WTC11 (cell line): Measurements from ENCODE around the gene DCUN1D5. TPM values are rescaled to one million over a fixed set of nuclear protein-coding genes. Genes with fewer than 3 reads are reported as not detected.

ENCODE experiments used
- ATAC-seq: fragments of 200-7000 bp; cut with Tn5 transposase; 2 replicates; pipeline ENCODE4 v1.10.0; 2021; ENCODE audit warnings: mild to moderate bottlenecking, moderate library complexity
- CTCF ChIA-PET: fragments of 300-600 bp; sonication (Branson Sonifier 250); formaldehyde crosslinking; loops from one replicate; lab custom pipeline; 2021; ENCODE audit warnings: antibody characterized with exemption; lab: Charles Lee
- POLR2A ChIA-PET: fragments of 350-600 bp; sonication (Branson Sonifier 250); formaldehyde crosslinking; loops from one replicate; lab custom pipeline; 2021; ENCODE audit warnings: antibody characterized with exemption; lab: Charles Lee
- DNase-seq: peaks from one replicate; pipeline ENCODE4 v3.0.0; 2021; ENCODE audit warnings: low spot score
- H3K27ac Mint-ChIP-seq: 2 replicates; pipeline ENCODE4 v1.8.0; 2021; ENCODE audit warnings: mixed read lengths
- H3K27me3 Mint-ChIP-seq: 2 replicates; pipeline ENCODE4 v1.8.0; 2021; ENCODE audit warnings: low read depth, mild to moderate bottlenecking, moderate library complexity, mixed read lengths
- H3K36me3 Mint-ChIP-seq: 2 replicates; pipeline ENCODE4 v1.8.0; 2021; ENCODE audit warnings: mixed read lengths
- H3K4me1 Mint-ChIP-seq: 2 replicates; pipeline ENCODE4 v1.8.0; 2022; ENCODE audit warnings: mixed read lengths
- H3K4me3 Mint-ChIP-seq: 2 replicates; pipeline ENCODE4 v1.8.0; 2021; ENCODE audit warnings: mild to moderate bottlenecking, moderate library complexity, mixed read lengths
- H3K9me3 Mint-ChIP-seq: 2 replicates; pipeline ENCODE4 v1.8.0; 2021; ENCODE audit warnings: mixed read lengths
- ELF4 ChIP-seq: sonication (generic); formaldehyde crosslinking; IDR thresholded peaks from 2 replicates; pipeline ENCODE4 v1.8.1; 2022; ENCODE audit warnings: low read depth, mild to moderate bottlenecking, moderate library complexity, missing genetic modification reagents
- ESRRA ChIP-seq: sonication (generic); formaldehyde crosslinking; IDR thresholded peaks from 2 replicates; pipeline ENCODE4 v1.8.1; 2022; ENCODE audit warnings: mild to moderate bottlenecking, missing genetic modification reagents, borderline replicate concordance
- ETV6 ChIP-seq: sonication (generic); formaldehyde crosslinking; IDR thresholded peaks from 2 replicates; pipeline ENCODE4 v1.8.1; 2022; ENCODE audit warnings: mild to moderate bottlenecking, missing genetic modification reagents
- GRHL2 ChIP-seq: fragments of 250-450 bp; sonication (Bioruptor Pico); IDR thresholded peaks from 2 replicates; pipeline ENCODE4 v1.8.0; 2022; ENCODE audit warnings: mild to moderate bottlenecking, moderate library complexity; ENCODE audit not compliant: insufficient replicate concordance, severe bottlenecking
- IRF2 ChIP-seq: sonication (generic); formaldehyde crosslinking; IDR thresholded peaks from 2 replicates; pipeline ENCODE4 v1.8.0; 2022; ENCODE audit warnings: low read depth, missing genetic modification reagents, borderline replicate concordance
- NR1H2 ChIP-seq: sonication (generic); formaldehyde crosslinking; IDR thresholded peaks from 2 replicates; pipeline ENCODE4 v1.9.0; 2021; ENCODE audit warnings: mild to moderate bottlenecking, moderate library complexity, missing genetic modification reagents
- PRRX2 ChIP-seq: fragments of 250-450 bp; sonication (Bioruptor Pico); IDR thresholded peaks from 2 replicates; pipeline ENCODE4 v1.8.0; 2021; ENCODE audit warnings: mild to moderate bottlenecking
- RORB ChIP-seq: fragments of 250-450 bp; sonication (Bioruptor Pico); IDR thresholded peaks from 2 replicates; pipeline ENCODE4 v1.9.0; 2021; ENCODE audit warnings: mild to moderate bottlenecking
- SMAD3 ChIP-seq: sonication (generic); formaldehyde crosslinking; IDR thresholded peaks from 2 replicates; pipeline ENCODE4 v1.8.0; 2022; ENCODE audit warnings: missing genetic modification reagents, mild to moderate bottlenecking, borderline replicate concordance
- TCF7 ChIP-seq: sonication (generic); formaldehyde crosslinking; IDR thresholded peaks from 2 replicates; pipeline ENCODE4 v1.8.0; 2022; ENCODE audit warnings: mild to moderate bottlenecking, low read depth, missing genetic modification reagents, moderate library complexity
- TEAD4 ChIP-seq: sonication (generic); formaldehyde crosslinking; IDR thresholded peaks from 2 replicates; pipeline ENCODE4 v1.8.0; 2022; ENCODE audit warnings: mild to moderate bottlenecking, missing genetic modification reagents
- ZNF263 ChIP-seq: sonication (generic); formaldehyde crosslinking; IDR thresholded peaks from 2 replicates; pipeline ENCODE4 v1.8.1; 2022; ENCODE audit warnings: low read depth, mild to moderate bottlenecking, moderate library complexity, missing genetic modification reagents
- ZNF317 ChIP-seq: sonication (generic); formaldehyde crosslinking; IDR thresholded peaks from 2 replicates; pipeline ENCODE4 v1.8.1; 2023; ENCODE audit warnings: low read depth, mild to moderate bottlenecking, moderate library complexity, missing genetic modification reagents, borderline replicate concordance
- ZNF416 ChIP-seq: fragments of 250-450 bp; sonication (Bioruptor Pico); IDR thresholded peaks from 2 replicates; pipeline ENCODE4 v1.9.0; 2021; ENCODE audit warnings: mild to moderate bottlenecking, inconsistent platforms
- total RNA-seq: library from RNA; stranded (reverse); gene quantifications from 3 replicates; pipeline ENCODE4 v1.2.3, GENCODE V29; 2021
- TF ChIP-seq, protein P1 (sequence below): sonication (generic); formaldehyde crosslinking; IDR thresholded peaks from 2 replicates; pipeline ENCODE4 v1.8.1; 2022; ENCODE audit warnings: low read depth, missing genetic modification reagents, borderline replicate concordance
- TF ChIP-seq, protein P2 (sequence below): fragments of 250-450 bp; sonication (Bioruptor Pico); conservative IDR thresholded peaks from 2 replicates; pipeline ENCODE4 v1.9.0; 2021; ENCODE audit warnings: mild to moderate bottlenecking
- TF ChIP-seq, protein P3 (sequence below): sonication (generic); formaldehyde crosslinking; IDR thresholded peaks from 2 replicates; pipeline ENCODE4 v1.8.1; 2023; ENCODE audit warnings: mild to moderate bottlenecking, missing genetic modification reagents, borderline replicate concordance
- TF ChIP-seq, protein P4 (sequence below): sonication (generic); formaldehyde crosslinking; conservative IDR thresholded peaks from 2 replicates; pipeline ENCODE4 v1.8.1; 2022; ENCODE audit warnings: mild to moderate bottlenecking, missing genetic modification reagents

Gene DCUN1D5
- total RNA-seq, 1 experiment from 2014 or later = 98.2 TPM

DNA sequence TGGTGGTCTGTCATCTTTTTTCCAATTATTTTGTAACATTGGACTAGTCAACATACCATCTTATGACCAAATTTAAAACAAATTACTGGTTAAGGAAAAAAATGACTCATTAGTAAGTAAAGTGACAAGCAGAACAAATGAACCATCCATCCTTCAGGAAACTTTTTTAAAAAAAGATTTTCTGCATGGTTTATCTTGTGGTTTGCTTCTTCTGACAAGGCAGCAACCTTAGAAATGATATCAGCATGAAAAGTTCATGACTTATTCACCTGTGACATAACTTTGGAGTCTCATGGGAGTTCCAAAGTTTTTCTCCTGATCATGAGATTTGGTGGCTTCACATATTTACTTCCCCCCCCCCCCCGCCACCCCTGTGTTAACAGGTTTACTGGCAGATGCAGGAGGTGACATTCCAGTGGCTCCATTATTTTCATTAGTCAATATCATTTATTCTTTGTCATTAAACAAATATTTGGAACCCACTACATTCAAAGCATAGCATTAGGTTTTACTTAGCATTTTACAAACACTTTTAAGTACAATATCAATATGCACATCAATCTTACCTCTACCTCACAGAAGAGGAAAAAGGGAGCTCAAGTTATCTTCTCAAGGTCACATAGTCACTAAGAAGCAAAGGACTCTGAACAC is 40.7 kb downstream of the DCUN1D5 start (continued):
- TF ChIP-seq, protein P1, sequence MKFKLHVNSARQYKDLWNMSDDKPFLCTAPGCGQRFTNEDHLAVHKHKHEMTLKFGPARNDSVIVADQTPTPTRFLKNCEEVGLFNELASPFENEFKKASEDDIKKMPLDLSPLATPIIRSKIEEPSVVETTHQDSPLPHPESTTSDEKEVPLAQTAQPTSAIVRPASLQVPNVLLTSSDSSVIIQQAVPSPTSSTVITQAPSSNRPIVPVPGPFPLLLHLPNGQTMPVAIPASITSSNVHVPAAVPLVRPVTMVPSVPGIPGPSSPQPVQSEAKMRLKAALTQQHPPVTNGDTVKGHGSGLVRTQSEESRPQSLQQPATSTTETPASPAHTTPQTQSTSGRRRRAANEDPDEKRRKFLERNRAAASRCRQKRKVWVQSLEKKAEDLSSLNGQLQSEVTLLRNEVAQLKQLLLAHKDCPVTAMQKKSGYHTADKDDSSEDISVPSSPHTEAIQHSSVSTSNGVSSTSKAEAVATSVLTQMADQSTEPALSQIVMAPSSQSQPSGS (CRISPR knock-in tag) = no peak
- no peak for TF ChIP-seq ESRRA (CRISPR knock-in tag)

DNA sequence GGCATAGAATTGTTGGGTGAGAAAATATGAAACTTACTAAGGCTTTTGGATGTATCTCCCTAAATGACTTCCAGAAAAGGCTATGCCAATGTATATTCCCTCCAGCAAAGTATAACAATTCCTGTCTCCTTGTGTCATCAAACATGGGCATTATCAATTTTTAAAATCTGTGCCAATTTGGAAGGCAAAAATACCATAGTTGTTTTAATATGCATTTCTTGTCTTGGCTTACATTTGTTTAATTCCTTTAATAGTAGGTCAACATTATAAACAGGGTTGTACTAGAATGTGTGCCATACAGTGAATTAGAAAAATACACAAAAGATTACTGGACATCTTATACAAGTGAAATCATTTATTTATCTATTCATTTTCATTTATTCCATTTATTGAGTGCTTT is 41.6 kb downstream of the DCUN1D5 start:
- Mint-ChIP-seq H3K27ac (no peak overlapping the region), H3K9me3 (no peaks in the 10 kb centered on the region), H3K4me1 (no peaks in the 10 kb centered on the region), H3K27me3 (no peaks in the 10 kb centered on the region), H3K36me3 (no peaks in the 10 kb centered on the region), H3K4me3 (no peak overlapping the region)
- ATAC-seq (no peak), DNase-seq (no peak)
- ChIA-PET CTCF (no interaction called here), POLR2A (no interaction called here)
- TF ChIP-seq GRHL2 (CRISPR knock-in tag) (no peak), IRF2 (no peak), TEAD4 (CRISPR knock-in tag) (no peak), SMAD3 (no peak), PRRX2 (no peak), NR1H2 (CRISPR knock-in tag) (no peak)
- TF ChIP-seq, protein P2, sequence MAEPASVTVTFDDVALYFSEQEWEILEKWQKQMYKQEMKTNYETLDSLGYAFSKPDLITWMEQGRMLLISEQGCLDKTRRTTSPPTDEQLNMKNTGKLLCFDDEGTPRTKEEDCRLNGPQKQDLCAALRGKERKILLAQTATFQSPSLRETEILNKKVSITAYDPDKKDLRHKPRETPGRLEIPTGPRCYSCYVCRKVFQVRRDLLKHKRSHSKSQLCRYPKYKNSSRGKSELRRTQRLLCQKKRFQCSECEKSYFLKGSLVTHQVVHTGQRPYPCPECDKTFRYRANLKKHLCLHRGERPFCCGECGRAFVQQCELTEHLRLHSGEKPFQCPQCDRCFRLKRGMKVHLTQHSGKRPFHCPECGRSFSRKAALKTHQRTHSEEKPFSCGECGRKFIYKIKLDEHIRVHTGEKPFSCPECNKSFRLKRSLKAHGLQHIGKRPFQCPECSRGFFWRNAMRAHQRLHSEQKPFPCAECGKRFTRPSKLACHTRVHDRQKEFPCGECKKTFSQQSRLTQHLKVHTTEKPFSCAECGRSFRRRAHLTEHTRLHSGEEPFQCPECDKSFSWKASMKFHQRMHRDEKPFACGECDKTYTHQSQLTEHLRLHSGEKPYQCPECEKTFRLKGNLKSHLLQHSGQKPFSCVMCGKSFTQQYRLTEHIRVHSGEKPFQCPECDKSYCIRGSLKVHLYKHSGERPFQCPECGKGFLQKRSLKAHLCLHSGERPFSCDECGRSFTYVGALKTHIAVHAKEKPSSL (CRISPR knock-in tag) = no peak
- TF ChIP-seq, protein P3, sequence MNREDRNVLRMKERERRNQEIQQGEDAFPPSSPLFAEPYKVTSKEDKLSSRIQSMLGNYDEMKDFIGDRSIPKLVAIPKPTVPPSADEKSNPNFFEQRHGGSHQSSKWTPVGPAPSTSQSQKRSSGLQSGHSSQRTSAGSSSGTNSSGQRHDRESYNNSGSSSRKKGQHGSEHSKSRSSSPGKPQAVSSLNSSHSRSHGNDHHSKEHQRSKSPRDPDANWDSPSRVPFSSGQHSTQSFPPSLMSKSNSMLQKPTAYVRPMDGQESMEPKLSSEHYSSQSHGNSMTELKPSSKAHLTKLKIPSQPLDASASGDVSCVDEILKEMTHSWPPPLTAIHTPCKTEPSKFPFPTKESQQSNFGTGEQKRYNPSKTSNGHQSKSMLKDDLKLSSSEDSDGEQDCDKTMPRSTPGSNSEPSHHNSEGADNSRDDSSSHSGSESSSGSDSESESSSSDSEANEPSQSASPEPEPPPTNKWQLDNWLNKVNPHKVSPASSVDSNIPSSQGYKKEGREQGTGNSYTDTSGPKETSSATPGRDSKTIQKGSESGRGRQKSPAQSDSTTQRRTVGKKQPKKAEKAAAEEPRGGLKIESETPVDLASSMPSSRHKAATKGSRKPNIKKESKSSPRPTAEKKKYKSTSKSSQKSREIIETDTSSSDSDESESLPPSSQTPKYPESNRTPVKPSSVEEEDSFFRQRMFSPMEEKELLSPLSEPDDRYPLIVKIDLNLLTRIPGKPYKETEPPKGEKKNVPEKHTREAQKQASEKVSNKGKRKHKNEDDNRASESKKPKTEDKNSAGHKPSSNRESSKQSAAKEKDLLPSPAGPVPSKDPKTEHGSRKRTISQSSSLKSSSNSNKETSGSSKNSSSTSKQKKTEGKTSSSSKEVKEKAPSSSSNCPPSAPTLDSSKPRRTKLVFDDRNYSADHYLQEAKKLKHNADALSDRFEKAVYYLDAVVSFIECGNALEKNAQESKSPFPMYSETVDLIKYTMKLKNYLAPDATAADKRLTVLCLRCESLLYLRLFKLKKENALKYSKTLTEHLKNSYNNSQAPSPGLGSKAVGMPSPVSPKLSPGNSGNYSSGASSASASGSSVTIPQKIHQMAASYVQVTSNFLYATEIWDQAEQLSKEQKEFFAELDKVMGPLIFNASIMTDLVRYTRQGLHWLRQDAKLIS = no peak

DNA sequence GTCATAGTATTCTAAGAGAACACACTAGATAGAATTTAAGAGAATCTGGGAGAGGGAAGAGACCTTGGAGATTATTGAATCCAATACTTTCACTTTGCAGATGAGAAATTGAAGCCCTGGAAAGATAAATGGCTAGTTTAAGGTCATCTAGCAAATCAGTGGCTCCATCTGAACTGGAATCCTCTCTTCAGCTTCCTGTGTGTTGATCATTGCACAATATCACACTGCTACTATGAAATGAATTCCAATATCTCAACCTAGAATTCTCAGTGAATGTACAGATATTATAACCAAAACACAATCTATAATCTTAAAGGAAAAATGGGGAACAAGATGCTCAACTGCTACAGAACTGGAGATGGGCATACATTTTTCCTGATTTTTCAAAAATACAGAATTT is 44.1 kb downstream of the DCUN1D5 start:
- ChIA-PET POLR2A (no interaction called here), CTCF (no interaction called here)
- DNase-seq (no peak), ATAC-seq (no peak)
- Mint-ChIP-seq H3K27ac (no peak overlapping the region), H3K4me3 (no peak overlapping the region), H3K27me3 (no peaks in the 10 kb centered on the region), H3K4me1 (no peaks in the 10 kb centered on the region), H3K9me3 (no peaks in the 10 kb centered on the region), H3K36me3 (no peaks in the 10 kb centered on the region)
- TF ChIP-seq ETV6 (CRISPR knock-in tag) = no peak
- no peak for TF ChIP-seq ZNF263 (CRISPR knock-in tag)
- TF ChIP-seq ZNF416 = no peak
- TF ChIP-seq ELF4 (CRISPR knock-in tag) = no peak
- TF ChIP-seq PRRX2 = no peak
- TF ChIP-seq TCF7 = no peak
- TF ChIP-seq, protein P3 = no peak
- no peak for TF ChIP-seq GRHL2 (CRISPR knock-in tag)
- TF ChIP-seq ZNF317 = no peak
- TF ChIP-seq, protein P1 (CRISPR knock-in tag) = no peak
- no peak for TF ChIP-seq RORB (CRISPR knock-in tag)
- TF ChIP-seq, protein P4, sequence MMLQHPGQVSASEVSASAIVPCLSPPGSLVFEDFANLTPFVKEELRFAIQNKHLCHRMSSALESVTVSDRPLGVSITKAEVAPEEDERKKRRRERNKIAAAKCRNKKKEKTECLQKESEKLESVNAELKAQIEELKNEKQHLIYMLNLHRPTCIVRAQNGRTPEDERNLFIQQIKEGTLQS (CRISPR knock-in tag) = no peak
